Measurements from ENCODE around the gene CDADC1. TPM values are rescaled to one million over a fixed set of nuclear protein-coding genes. Genes with fewer than 3 reads are reported as not detected.

The CDADC1 gene
- total and polyA plus RNA-seq, 4 donors = 3.0 to 6.1 (median 4.5) TPM

DNA sequence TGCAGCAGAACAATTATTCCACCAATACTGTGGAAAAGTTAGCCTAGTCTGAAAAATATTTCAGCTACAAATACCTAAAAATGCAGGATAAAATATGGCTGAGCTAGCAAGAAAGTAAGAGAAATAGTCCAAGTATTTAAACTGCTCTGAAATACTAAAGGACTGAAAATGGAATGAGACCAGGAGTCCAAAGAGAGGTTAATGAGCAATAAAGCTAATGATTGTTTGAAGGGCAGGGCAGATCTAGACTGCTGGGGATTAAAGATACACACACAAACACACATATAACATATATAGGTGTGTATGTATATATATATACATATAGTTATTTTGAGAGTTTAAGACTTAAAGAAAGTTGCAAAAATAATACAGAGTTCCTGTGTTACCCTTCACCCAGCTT is 2.6 kb upstream of the CDADC1 start:
- Histone ChIP-seq H3K36me3 (ENCODE audit: control insufficient read depth in 4 of 4, insufficient read depth in 3 of 4, low read depth in 1 of 4, low read length in 3 of 4) (no peaks in the 10 kb centered on the region), H3K4me1 (ENCODE audit: control insufficient read depth in 4 of 4, insufficient read depth in 4 of 4, low read length in 3 of 4) (peaks cover 2 to 20% (median 9%) of the 10 kb centered on the region in 4 donors), H3K4me3 (ENCODE audit: low read depth in 1 of 3, low read length in 3 of 3) (no peak overlapping the region), H3K9me3 (ENCODE audit: control insufficient read depth in 4 of 4, low read length in 3 of 4) (no peaks in the 10 kb centered on the region), H3K9ac (ENCODE audit: low read depth in 1 of 2, low read length in 2 of 2) (no peak overlapping the region), H3K27me3 (ENCODE audit: control insufficient read depth in 4 of 4, insufficient read depth in 4 of 4, low read length in 3 of 4) (no peaks in the 10 kb centered on the region), H3K27ac (ENCODE audit: low read depth in 1 of 2, low read length in 2 of 2) (no peak overlapping the region)
- no peak for TF ChIP-seq SP1 (IDR thresholded peaks at IDR 0.05)
- no peak for TF ChIP-seq FOXA1 (IDR thresholded peaks at IDR 0.05)
- TF ChIP-seq, protein P1, sequence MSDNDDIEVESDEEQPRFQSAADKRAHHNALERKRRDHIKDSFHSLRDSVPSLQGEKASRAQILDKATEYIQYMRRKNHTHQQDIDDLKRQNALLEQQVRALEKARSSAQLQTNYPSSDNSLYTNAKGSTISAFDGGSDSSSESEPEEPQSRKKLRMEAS (IDR thresholded peaks at IDR 0.05) = no peak
- TF ChIP-seq, protein P2, sequence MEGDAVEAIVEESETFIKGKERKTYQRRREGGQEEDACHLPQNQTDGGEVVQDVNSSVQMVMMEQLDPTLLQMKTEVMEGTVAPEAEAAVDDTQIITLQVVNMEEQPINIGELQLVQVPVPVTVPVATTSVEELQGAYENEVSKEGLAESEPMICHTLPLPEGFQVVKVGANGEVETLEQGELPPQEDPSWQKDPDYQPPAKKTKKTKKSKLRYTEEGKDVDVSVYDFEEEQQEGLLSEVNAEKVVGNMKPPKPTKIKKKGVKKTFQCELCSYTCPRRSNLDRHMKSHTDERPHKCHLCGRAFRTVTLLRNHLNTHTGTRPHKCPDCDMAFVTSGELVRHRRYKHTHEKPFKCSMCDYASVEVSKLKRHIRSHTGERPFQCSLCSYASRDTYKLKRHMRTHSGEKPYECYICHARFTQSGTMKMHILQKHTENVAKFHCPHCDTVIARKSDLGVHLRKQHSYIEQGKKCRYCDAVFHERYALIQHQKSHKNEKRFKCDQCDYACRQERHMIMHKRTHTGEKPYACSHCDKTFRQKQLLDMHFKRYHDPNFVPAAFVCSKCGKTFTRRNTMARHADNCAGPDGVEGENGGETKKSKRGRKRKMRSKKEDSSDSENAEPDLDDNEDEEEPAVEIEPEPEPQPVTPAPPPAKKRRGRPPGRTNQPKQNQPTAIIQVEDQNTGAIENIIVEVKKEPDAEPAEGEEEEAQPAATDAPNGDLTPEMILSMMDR (IDR thresholded peaks at IDR 0.05; ENCODE audit: low read depth, low read length, missing input control) = no peak
- TF ChIP-seq, protein P3, sequence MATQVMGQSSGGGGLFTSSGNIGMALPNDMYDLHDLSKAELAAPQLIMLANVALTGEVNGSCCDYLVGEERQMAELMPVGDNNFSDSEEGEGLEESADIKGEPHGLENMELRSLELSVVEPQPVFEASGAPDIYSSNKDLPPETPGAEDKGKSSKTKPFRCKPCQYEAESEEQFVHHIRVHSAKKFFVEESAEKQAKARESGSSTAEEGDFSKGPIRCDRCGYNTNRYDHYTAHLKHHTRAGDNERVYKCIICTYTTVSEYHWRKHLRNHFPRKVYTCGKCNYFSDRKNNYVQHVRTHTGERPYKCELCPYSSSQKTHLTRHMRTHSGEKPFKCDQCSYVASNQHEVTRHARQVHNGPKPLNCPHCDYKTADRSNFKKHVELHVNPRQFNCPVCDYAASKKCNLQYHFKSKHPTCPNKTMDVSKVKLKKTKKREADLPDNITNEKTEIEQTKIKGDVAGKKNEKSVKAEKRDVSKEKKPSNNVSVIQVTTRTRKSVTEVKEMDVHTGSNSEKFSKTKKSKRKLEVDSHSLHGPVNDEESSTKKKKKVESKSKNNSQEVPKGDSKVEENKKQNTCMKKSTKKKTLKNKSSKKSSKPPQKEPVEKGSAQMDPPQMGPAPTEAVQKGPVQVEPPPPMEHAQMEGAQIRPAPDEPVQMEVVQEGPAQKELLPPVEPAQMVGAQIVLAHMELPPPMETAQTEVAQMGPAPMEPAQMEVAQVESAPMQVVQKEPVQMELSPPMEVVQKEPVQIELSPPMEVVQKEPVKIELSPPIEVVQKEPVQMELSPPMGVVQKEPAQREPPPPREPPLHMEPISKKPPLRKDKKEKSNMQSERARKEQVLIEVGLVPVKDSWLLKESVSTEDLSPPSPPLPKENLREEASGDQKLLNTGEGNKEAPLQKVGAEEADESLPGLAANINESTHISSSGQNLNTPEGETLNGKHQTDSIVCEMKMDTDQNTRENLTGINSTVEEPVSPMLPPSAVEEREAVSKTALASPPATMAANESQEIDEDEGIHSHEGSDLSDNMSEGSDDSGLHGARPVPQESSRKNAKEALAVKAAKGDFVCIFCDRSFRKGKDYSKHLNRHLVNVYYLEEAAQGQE (IDR thresholded peaks at IDR 0.05) = no peak
- no peak for DNase-seq (ENCODE audit: low spot score)

DNA sequence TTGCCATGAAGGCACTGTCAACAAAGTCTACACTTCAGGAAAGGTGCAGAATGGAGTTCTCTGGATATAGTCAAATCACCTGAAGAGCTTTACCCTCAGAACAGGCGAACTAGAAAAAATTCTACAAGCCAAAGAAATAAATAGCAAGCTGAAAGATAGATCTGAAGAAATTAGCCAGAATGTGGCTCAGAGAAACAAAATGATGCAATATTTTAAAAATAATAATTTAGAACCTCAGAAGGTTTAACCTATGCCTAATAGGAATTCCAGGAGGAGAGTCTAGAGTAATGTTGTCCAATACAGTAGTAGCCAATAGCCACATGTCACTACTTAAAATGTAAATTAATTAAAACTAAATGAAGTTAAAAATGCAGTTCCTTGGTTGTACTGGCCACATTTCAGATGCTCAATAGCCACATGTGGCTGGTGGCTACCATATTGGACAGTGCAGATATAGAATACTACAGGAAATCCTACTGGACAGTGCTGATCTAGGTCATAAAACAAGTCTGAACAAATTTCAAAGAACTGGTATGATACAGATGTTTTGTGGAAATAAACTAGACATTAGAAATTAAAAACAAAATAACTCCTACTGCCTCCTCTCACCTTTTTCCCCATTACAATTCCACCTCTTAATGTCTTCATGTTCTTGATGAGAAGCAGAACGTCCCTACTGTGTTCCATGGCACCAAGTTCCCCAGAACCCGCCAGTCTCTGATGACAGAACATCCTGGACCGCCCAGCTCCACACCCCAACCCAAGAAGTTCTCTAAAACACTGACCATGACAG is 679 bp upstream of the CDADC1 start:
- no peak for TF ChIP-seq HNF4A (conservative IDR thresholded peaks at IDR 0.05)
- no peak for TF ChIP-seq JUND (IDR thresholded peaks at IDR 0.05)
- no peak for TF ChIP-seq SP1 (IDR thresholded peaks at IDR 0.05)
- TF ChIP-seq, protein P4, sequence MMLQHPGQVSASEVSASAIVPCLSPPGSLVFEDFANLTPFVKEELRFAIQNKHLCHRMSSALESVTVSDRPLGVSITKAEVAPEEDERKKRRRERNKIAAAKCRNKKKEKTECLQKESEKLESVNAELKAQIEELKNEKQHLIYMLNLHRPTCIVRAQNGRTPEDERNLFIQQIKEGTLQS (IDR thresholded peaks at IDR 0.05) = no peak
- no peak for TF ChIP-seq RXRA (IDR thresholded peaks at IDR 0.05)
- no peak for TF ChIP-seq TAF1 (conservative IDR thresholded peaks at IDR 0.05)
- Histone ChIP-seq H3K9ac (ENCODE audit: low read depth in 1 of 2, low read length in 2 of 2) (peak overlapping the region; percentile 80 to 95), H3K27me3 (ENCODE audit: control insufficient read depth in 4 of 4, insufficient read depth in 4 of 4, low read length in 3 of 4) (no peaks in the 10 kb centered on the region), H3K4me1 (ENCODE audit: control insufficient read depth in 4 of 4, insufficient read depth in 4 of 4, low read length in 3 of 4) (peaks cover 3 to 20% (median 10%) of the 10 kb centered on the region in 4 donors), H3K4me3 (ENCODE audit: low read depth in 1 of 3, low read length in 3 of 3) (peak overlapping the region; percentile 68 to 75 (median 71)), H3K9me3 (ENCODE audit: control insufficient read depth in 4 of 4, low read length in 3 of 4) (no peaks in the 10 kb centered on the region), H3K27ac (ENCODE audit: low read depth in 1 of 2, low read length in 2 of 2) (peak overlapping the region; percentile 81 to 83), H3K36me3 (ENCODE audit: control insufficient read depth in 4 of 4, insufficient read depth in 3 of 4, low read depth in 1 of 4, low read length in 3 of 4) (peaks cover 0 to 3% (median 2%) of the 10 kb centered on the region in 4 donors)
- WGBS = 25% methylated on average over 4 of the region's 4 CpGs
- no peak for DNase-seq (ENCODE audit: low spot score)

DNA sequence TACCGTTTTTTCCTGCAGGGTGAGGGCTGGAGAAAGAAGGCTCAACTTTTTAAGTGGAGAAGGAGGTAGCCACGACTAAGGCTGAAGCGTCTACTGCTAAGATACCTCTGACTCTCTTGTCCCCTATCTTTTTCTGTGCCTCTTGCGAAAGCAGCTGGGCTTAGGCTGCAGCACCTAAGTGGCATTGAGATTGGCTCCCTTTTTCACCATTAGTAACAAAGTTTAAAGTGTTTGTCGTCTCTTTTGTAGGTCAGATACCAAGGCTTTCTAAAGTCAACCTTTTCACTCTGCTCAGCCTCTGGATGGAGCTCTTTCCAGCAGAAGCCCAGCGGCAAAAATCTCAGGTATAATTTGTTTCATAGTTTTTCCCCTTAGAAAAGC is 887 bp downstream of the CDADC1 start:
- H3K9ac ChIP-seq (ENCODE audit: low read depth in 1 of 2, low read length in 2 of 2) = peak overlapping the region; percentile 84 to 95
- DNase-seq (ENCODE audit: low spot score) = no peak
- no peaks in the 10 kb centered on the region for H3K9me3 ChIP-seq (ENCODE audit: control insufficient read depth in 4 of 4, low read length in 3 of 4)
- peaks cover 4 to 20% (median 10%) of the 10 kb centered on the region in 4 donors for H3K4me1 ChIP-seq (ENCODE audit: control insufficient read depth in 4 of 4, insufficient read depth in 4 of 4, low read length in 3 of 4)
- peaks cover 0 to 3% (median 2%) of the 10 kb centered on the region in 4 donors for H3K36me3 ChIP-seq (ENCODE audit: control insufficient read depth in 4 of 4, insufficient read depth in 3 of 4, low read depth in 1 of 4, low read length in 3 of 4)
- TF ChIP-seq GABPA (IDR thresholded peaks at IDR 0.05 in 1 of 2, conservative IDR thresholded peaks at IDR 0.05 in 1 of 2) = no peak
- no peak for TF ChIP-seq TAF1 (conservative IDR thresholded peaks at IDR 0.05)
- TF ChIP-seq RAD21 (IDR thresholded peaks at IDR 0.05) = peak; percentile 20 to 31
- no peak for TF ChIP-seq FOXA2 (IDR thresholded peaks at IDR 0.05)
- peak in 1 of 2 donors; percentile 30 for TF ChIP-seq HNF4A (conservative IDR thresholded peaks at IDR 0.05)
- TF ChIP-seq YY1 (IDR thresholded peaks at IDR 0.05) = no peak
- no peak for TF ChIP-seq RXRA (IDR thresholded peaks at IDR 0.05)
- TF ChIP-seq, protein P4 (IDR thresholded peaks at IDR 0.05) = no peak
- no peaks in the 10 kb centered on the region for H3K27me3 ChIP-seq (ENCODE audit: control insufficient read depth in 4 of 4, insufficient read depth in 4 of 4, low read length in 3 of 4)
- peak overlapping the region; percentile 81 to 83 for H3K27ac ChIP-seq (ENCODE audit: low read depth in 1 of 2, low read length in 2 of 2)
- H3K4me3 ChIP-seq (ENCODE audit: low read depth in 1 of 3, low read length in 3 of 3) = peak overlapping the region; percentile 68 to 75 (median 71)
- WGBS = 3% methylated on average over 6 of the region's 6 CpGs
